ENCODE data around the gene DPYSL5. TPM values are rescaled to one million over a fixed set of nuclear protein-coding genes. Genes with fewer than 3 reads are reported as not detected.

Gene DPYSL5
- polyA plus RNA-seq, 3 donors: 0.01 to 0.06 TPM; not detected in 1

GRCh38 chr2:26890341-26891000 lies 42.5 kb downstream of the DPYSL5 start:
- WGBS, 3 donors: 89 to 93% (median 90%) methylated on average over 11 of the region's 11 CpGs
- no peak overlapping the region for H3K27ac ChIP-seq (ENCODE audit: low read depth, low read length)

GRCh38 chr2:26892133-26892532 lies 44.2 kb downstream of the DPYSL5 start:
- no peak overlapping the region for H3K27ac ChIP-seq (ENCODE audit: low read depth, low read length)
- 62 to 85% (median 78%) methylated on average over 3 of the region's 3 CpGs for WGBS, 3 donors

GRCh38 chr2:26892922-26893524 lies 45.1 kb downstream of the DPYSL5 start:
- H3K27ac ChIP-seq (ENCODE audit: low read depth, low read length): no peak overlapping the region
- 76 to 91% (median 89%) methylated on average over 3 of the region's 3 CpGs for whole genome bisulfite sequencing, 3 donors

GRCh38 chr2:26894136-26894535 lies 46.2 kb downstream of the DPYSL5 start:
- H3K27ac ChIP-seq (ENCODE audit: low read depth, low read length): no peak overlapping the region
- 79 to 91% (median 83%) methylated on average over 2 of the region's 2 CpGs for WGBS, 3 donors

GRCh38 chr2:26897807-26898479 lies 50.0 kb downstream of the DPYSL5 start:
- WGBS, 3 donors: 63 to 75% (median 72%) methylated on average over 3 of the region's 3 CpGs

GRCh38 chr2:26898480-26899078 lies 50.6 kb downstream of the DPYSL5 start:
- no peak overlapping the region for H3K27ac ChIP-seq (ENCODE audit: low read depth, low read length)
- WGBS, 3 donors: 93 to 95% (median 93%) methylated on average over 15 of the region's 15 CpGs

More at GRCh38 chr2:26897807-26898479, 50.0 kb downstream of the DPYSL5 start:
- no peak overlapping the region for H3K27ac ChIP-seq (ENCODE audit: low read depth, low read length)

GRCh38 chr2:26899500-26900164 lies 51.7 kb downstream of the DPYSL5 start:
- H3K27ac ChIP-seq (ENCODE audit: low read depth, low read length): no peak overlapping the region
- WGBS, 3 donors: 85 to 94% (median 93%) methylated on average over 6 of the region's 6 CpGs

GRCh38 chr2:26900831-26901321 lies 52.9 kb downstream of the DPYSL5 start:
- 77 to 85% (median 79%) methylated on average over 8 of the region's 8 CpGs for WGBS, 3 donors

GRCh38 chr2:26901326-26902183 lies 53.6 kb downstream of the DPYSL5 start:
- 48 to 69% (median 66%) methylated on average over 23 of the region's 23 CpGs for WGBS, 3 donors
- no peak overlapping the region for H3K27ac ChIP-seq (ENCODE audit: low read depth, low read length)

More at GRCh38 chr2:26900831-26901321, 52.9 kb downstream of the DPYSL5 start:
- no peak overlapping the region for H3K27ac ChIP-seq (ENCODE audit: low read depth, low read length)

- WGBS, 3 donors: 82 to 87% (median 83%) methylated on average over 5 of the region's 5 CpGs
- H3K27ac ChIP-seq (ENCODE audit: low read depth, low read length): no peak overlapping the region
Measured at GRCh38 chr2:26903676-26904075, 55.7 kb downstream of the DPYSL5 start.

- WGBS, 3 donors: 74 to 94% (median 90%) methylated on average over 2 of the region's 2 CpGs
- H3K27ac ChIP-seq (ENCODE audit: low read depth, low read length): no peak overlapping the region
Measured at GRCh38 chr2:26904839-26905238, 56.9 kb downstream of the DPYSL5 start.

GRCh38 chr2:26905341-26906198 lies 57.6 kb downstream of the DPYSL5 start:
- H3K27ac ChIP-seq (ENCODE audit: low read depth, low read length): no peak overlapping the region
- WGBS, 3 donors: 68 to 88% (median 83%) methylated on average over 12 of the region's 12 CpGs

GRCh38 chr2:26907416-26907815 lies 59.5 kb downstream of the DPYSL5 start:
- 69 to 77% (median 74%) methylated on average over 7 of the region's 7 CpGs for WGBS, 3 donors
- H3K27ac ChIP-seq (ENCODE audit: low read depth, low read length): no peak overlapping the region

GRCh38 chr2:26910176-26910575 lies 62.2 kb downstream of the DPYSL5 start:
- H3K27ac ChIP-seq (ENCODE audit: low read depth, low read length): no peak overlapping the region
- 88 to 93% (median 91%) methylated on average over 2 of the region's 2 CpGs for WGBS, 3 donors

- H3K27ac ChIP-seq (ENCODE audit: low read depth, low read length): no peak overlapping the region
- WGBS, 3 donors: 41 to 67% (median 65%) methylated on average over 23 of the region's 23 CpGs
Measured at GRCh38 chr2:26911911-26912861, 64.3 kb downstream of the DPYSL5 start.

GRCh38 chr2:26913606-26913998 lies 65.7 kb downstream of the DPYSL5 start:
- H3K27ac ChIP-seq (ENCODE audit: low read depth, low read length): no peak overlapping the region
- 50 to 55% (median 52%) methylated on average over 2 of the region's 2 CpGs for WGBS, 3 donors
